Measurements from ENCODE around the gene DPM1.

Gene DPM1

GRCh38 chr20:50932691-50933280, 25.5 kb downstream of the DPM1 start:
- DNase-seq (ENCODE audit: extremely low read depth, low read depth): no peak
- no peak for TF ChIP-seq CTCF (IDR thresholded peaks at IDR 0.05; ENCODE audit: low read depth, low read length)

- DNase-seq (ENCODE audit: extremely low read depth, low read depth): no peak
- no peak for TF ChIP-seq CTCF (IDR thresholded peaks at IDR 0.05; ENCODE audit: low read depth, low read length)
These were observed 26.3 kb downstream of the DPM1 start for GRCh38 chr20:50932016-50932485.

- TF ChIP-seq CTCF (IDR thresholded peaks at IDR 0.05; ENCODE audit: low read depth, low read length): peak; percentile 48
These were observed 26.9 kb downstream of the DPM1 start, which contains the start of gene ADNP for GRCh38 chr20:50931306-50932015. ADNP (minus strand) TSS chr20:50931437; CDS start chr20:50903996, 27,441 bp downstream.

GRCh38 chr20:50930976-50931305, 27.4 kb downstream of the DPM1 start:
- no peak for TF ChIP-seq CTCF (IDR thresholded peaks at IDR 0.05; ENCODE audit: low read depth, low read length)

More at GRCh38 chr20:50931306-50932015, 26.9 kb downstream of the DPM1 start, which contains the start of gene ADNP:
- peak; percentile 69 for DNase-seq (ENCODE audit: extremely low read depth, low read depth)

GRCh38 chr20:50930139-50930975, 28.0 kb downstream of the DPM1 start:
- DNase-seq (ENCODE audit: extremely low read depth, low read depth): no peak
- TF ChIP-seq CTCF (IDR thresholded peaks at IDR 0.05; ENCODE audit: low read depth, low read length): no peak

More at GRCh38 chr20:50930976-50931305, 27.4 kb downstream of the DPM1 start:
- no peak for DNase-seq (ENCODE audit: extremely low read depth, low read depth)

GRCh38 chr20:50929299-50930138, 28.8 kb downstream of the DPM1 start:
- peak; percentile 87 for DNase-seq (ENCODE audit: extremely low read depth, low read depth)
- peak; percentile 97 for TF ChIP-seq CTCF (IDR thresholded peaks at IDR 0.05; ENCODE audit: low read depth, low read length)
